HG02840 (cell line): Measurements from ENCODE around the gene RNF167.
"Not testable (repeated sequence)": the region's sequence is repeated elsewhere in the genome, so short reads cannot be mapped to it uniquely, and the experiment has no call there.

Experiments used
- ATAC-seq: cut with Tn5 transposase; IDR thresholded peaks from one replicate; pipeline ENCODE4 v1.9.1; 2021; ENCODE audit warnings: mild to moderate bottlenecking, moderate library complexity, moderate number of reproducible peaks; ENCODE audit not compliant: unreplicated experiment, low FRiP score

RNF167 gene

GRCh38 chr17:4901648-4902344, 38.3 kb upstream of the RNF167 start:
- ATAC-seq = no peak

- no peak for ATAC-seq
Measured at GRCh38 chr17:4902540-4902939, 37.5 kb upstream of the RNF167 start.

- ATAC-seq = no peak
Measured at GRCh38 chr17:4903051-4903818, 36.8 kb upstream of the RNF167 start, which contains the start of gene CHRNE. CHRNE (minus strand) TSS chr17:4903098; CDS start chr17:4903063, 35 bp downstream.

- not testable (repeated sequence) for ATAC-seq
Measured at GRCh38 chr17:4906642-4907041, 33.4 kb upstream of the RNF167 start.

- ATAC-seq = no peak
Measured at GRCh38 chr17:4908301-4908700, 31.8 kb upstream of the RNF167 start.

- ATAC-seq = no peak
Measured at GRCh38 chr17:4908711-4909496, 31.2 kb upstream of the RNF167 start.

GRCh38 chr17:4913994-4914393, 26.1 kb upstream of the RNF167 start:
- no peak for ATAC-seq

- not testable (repeated sequence) for ATAC-seq
Measured at GRCh38 chr17:4914551-4914950, 25.5 kb upstream of the RNF167 start.

GRCh38 chr17:4919511-4920047, 20.5 kb upstream of the RNF167 start:
- no peak for ATAC-seq

- no peak for ATAC-seq
Measured at GRCh38 chr17:4920351-4921048, 19.6 kb upstream of the RNF167 start.

GRCh38 chr17:4921320-4921719, 18.7 kb upstream of the RNF167 start:
- ATAC-seq = no peak

GRCh38 chr17:4926577-4927335, 13.3 kb upstream of the RNF167 start:
- not testable (repeated sequence) for ATAC-seq

GRCh38 chr17:4928881-4929280, 11.2 kb upstream of the RNF167 start:
- ATAC-seq = no peak

GRCh38 chr17:4931963-4932362, 8.1 kb upstream of the RNF167 start, which contains the start of gene GP1BA:
GP1BA (plus strand) TSS chr17:4932277; CDS start chr17:4932605, 328 bp downstream.
- ATAC-seq = no peak

GRCh38 chr17:4932756-4933155, 7.3 kb upstream of the RNF167 start:
- no peak for ATAC-seq

- ATAC-seq = no peak
Measured at GRCh38 chr17:4933646-4934045, 6.4 kb upstream of the RNF167 start.

- ATAC-seq = no peak
Measured at GRCh38 chr17:4934173-4934979, 5.7 kb upstream of the RNF167 start.

- no peak for ATAC-seq
Measured at GRCh38 chr17:4935650-4936049, 4.4 kb upstream of the RNF167 start.

GRCh38 chr17:4936436-4936835, 3.6 kb upstream of the RNF167 start:
- ATAC-seq = no peak
